Psoas muscle (tissue), 8 donors: ENCODE data around the gene MRPS22. TPM values are rescaled to one million over a fixed set of nuclear protein-coding genes. Genes with fewer than 3 reads are reported as not detected.

Source experiments
- ATAC-seq, 4 donors: fragments of 200-7000 bp; cut with Tn5 transposase; one replicate each; pipeline ENCODE4 v1.9.1; 2020; ENCODE audit warnings: moderate library complexity in 3 of 4, mild to moderate bottlenecking in 2 of 4
- DNase-seq, 2 donors: peaks; one replicate each; pipeline ENCODE4 v3.0.0-alpha.2; 2020
- H3K27ac ChIP-seq: fragments of 200-600 bp; one replicate; pipeline ENCODE4 v1.8.0; 2022
- H3K27me3 ChIP-seq, 3 donors: fragments of 200-600 bp in 1 of 3; one replicate each; pipeline versions ENCODE4 v1.6.1 to v1.8.0; 2013 to 2022; ENCODE audit warnings: low read length in 2 of 3, mild to moderate bottlenecking in 2 of 3, moderate library complexity in 1 of 3; ENCODE audit not compliant: insufficient read depth in 3 of 3
- H3K36me3 ChIP-seq, 2 donors: fragments of 200-600 bp in 1 of 2; one replicate each; pipeline versions ENCODE4 v1.6.1 to v1.8.0; 2013 to 2022; ENCODE audit warnings: low read depth in 1 of 2, mild to moderate bottlenecking in 1 of 2, moderate library complexity in 1 of 2; ENCODE audit not compliant: insufficient read depth in 1 of 2
- H3K4me1 ChIP-seq: fragments of 200-600 bp; one replicate; pipeline ENCODE4 v1.8.0; 2022
- H3K4me3 ChIP-seq: fragments of 200-600 bp; one replicate; pipeline ENCODE4 v1.8.0; 2022; ENCODE audit warnings: mild to moderate bottlenecking
- H3K9me3 ChIP-seq: fragments of 200-600 bp; one replicate; pipeline ENCODE4 v1.8.0; 2022
- WGBS, 3 donors: extraction: QIAGEN DNeasy Blood & Tissue Kit; methylation state at CpG; one replicate each; pipeline versions ENCODE4 v1.1.6 to v1.1.7; 2013; 5-methylcytosine and 5-hydroxymethylcytosine counted together
- intact Hi-C, 2 donors: fragments of 100-400 bp; cut with DNase I; formaldehyde crosslinking; loops; one replicate each; pipeline versions ENCODE4 v1.11.0 to v1.14.2; 2022
- polyA plus RNA-seq, 3 donors: library from polyadenylated mRNA; stranded (reverse); fragments of 200-250 nt; gene quantifications; one replicate each; pipeline ENCODE4 v1.2.3, GENCODE V29; 2013
- total RNA-seq, 4 donors: library from RNA; stranded (reverse); fragmentation: NEBNext Ultra II Directional in 2 of 4; extraction: Animal tissue kit (Norgen Biotek cat#: 25700) in 2 of 4; gene quantifications; one replicate each; pipeline versions ENCODE4 v1.2.1 to v1.2.4, GENCODE V29; 2021 to 2023
- TF ChIP-seq, protein P1 (sequence below): fragments of 200-600 bp; IDR thresholded peaks from one replicate; pipeline ENCODE4 v1.8.0; 2022; ENCODE audit warnings: antibody characterized with exemption
- donor health status: healthy with polysubstance abuse.
- donor health status: DM: no; HTN: no; CAD: no; lungs with moderate emphysema.
- donor health status: Bipolar disorder and iron deficiency.
- donor health status: healthy.
- donor health status: DM: yes; HTN: yes; CAD: no.
- donor health status: DM: no; HTN: no; CAD: no.
- donor health status: DM: no; HTN: no; CAD: no.
- donor health status: DM: yes; HTN: yes; CAD: no.

The MRPS22 gene
- total and polyA plus RNA-seq, 7 donors: 67.4 to 143 (median 97.9) TPM

DNA sequence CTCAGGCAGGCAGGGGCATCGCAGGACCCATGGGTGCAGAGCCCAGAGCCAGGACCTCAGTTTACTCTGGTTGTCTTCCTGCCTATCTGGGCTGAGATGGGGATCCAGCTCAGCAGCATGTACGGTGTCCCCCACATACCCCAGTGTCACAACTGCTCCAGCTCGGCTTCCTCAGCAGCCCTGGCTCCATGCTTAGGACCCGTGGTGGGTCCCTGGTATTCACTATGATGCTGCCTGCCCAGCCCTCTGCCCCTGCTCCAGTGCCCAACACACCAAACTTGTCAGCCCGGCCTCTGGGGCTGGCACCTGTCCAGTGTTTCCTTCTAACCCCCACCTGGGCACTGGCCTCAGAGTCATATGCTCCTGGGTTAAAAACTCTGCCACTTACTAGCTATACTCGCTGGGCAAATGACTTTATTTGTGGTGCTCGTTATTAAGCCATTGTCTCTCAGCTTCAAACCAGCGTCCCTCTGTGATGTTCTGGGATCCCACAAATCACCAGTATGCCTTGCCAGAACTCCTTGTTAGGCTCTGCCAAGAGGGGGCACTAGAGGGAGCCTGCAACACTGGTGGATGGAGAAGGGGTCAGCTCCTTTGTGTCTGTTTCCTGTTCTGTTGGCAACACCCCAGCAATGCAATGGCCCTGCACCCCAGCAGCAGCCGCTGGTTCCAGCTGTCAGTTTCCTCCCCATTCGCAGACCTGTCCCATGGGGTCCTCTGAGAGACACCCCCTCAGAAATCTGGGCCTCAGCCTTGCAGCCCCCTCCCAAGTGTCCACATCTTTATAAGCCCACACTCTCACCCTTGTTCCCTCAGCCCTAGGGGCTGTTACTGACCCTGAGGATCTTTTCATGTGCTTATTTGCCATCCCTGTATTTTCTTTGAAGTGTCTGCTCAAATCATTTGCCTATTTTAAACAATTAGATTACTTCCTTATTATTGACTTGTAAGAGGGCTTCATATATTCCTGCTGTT lies 24.1 kb upstream of the MRPS22 start:
- Histone ChIP-seq H3K4me1 (no peaks in the 10 kb centered on the region), H3K9me3 (no peaks in the 10 kb centered on the region), H3K36me3 (no peaks in the 10 kb centered on the region), H3K27me3 (no peaks in the 10 kb centered on the region), H3K27ac (no peak overlapping the region), H3K4me3 (no peak overlapping the region)
- ATAC-seq (no peak), DNase-seq (no peak)
- TF ChIP-seq, protein P1, sequence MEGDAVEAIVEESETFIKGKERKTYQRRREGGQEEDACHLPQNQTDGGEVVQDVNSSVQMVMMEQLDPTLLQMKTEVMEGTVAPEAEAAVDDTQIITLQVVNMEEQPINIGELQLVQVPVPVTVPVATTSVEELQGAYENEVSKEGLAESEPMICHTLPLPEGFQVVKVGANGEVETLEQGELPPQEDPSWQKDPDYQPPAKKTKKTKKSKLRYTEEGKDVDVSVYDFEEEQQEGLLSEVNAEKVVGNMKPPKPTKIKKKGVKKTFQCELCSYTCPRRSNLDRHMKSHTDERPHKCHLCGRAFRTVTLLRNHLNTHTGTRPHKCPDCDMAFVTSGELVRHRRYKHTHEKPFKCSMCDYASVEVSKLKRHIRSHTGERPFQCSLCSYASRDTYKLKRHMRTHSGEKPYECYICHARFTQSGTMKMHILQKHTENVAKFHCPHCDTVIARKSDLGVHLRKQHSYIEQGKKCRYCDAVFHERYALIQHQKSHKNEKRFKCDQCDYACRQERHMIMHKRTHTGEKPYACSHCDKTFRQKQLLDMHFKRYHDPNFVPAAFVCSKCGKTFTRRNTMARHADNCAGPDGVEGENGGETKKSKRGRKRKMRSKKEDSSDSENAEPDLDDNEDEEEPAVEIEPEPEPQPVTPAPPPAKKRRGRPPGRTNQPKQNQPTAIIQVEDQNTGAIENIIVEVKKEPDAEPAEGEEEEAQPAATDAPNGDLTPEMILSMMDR: no peak
- intact Hi-C loops: no loop called here
- WGBS, 3 donors: 56 to 63% (median 63%) methylated on average over 10 of the region's 10 CpGs

DNA sequence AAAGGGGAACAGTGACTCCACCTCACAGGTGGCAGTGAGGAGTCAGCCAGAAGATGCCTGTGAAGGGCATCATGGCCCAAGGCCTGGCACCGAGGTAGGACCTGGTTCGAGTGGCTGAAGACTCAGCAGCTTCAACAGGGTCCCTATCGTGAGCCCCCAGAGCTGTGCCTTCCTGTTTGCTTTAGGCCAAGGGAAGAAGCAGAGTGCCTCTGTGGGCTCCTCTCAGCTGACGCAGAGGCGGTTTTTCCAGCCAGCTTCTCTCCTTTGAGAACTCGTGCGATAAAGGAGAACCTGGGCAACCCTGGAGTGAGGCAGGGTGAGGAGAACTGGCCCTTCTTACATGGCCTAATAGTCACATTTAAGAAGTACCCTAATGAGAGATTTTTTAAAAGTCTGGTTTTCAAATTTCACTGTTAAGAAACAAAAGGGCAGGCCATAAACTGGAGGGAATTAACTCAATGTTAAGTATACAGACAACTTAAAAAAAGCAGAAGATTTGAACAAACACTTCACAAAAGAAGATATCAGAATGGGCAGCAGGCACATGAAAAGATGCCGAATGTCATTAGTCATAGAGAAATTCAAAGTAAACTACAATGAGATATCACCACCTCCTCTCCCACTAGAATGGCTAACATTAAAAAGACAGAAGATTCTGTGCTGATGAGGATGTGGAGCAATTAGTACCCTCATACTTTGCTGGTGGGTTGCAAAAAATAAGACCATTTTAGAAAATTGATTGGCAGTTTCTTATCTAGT lies 23.1 kb upstream of the MRPS22 start:
- DNase-seq: no peak
- 78 to 83% (median 81%) methylated on average over 8 of the region's 8 CpGs for WGBS, 3 donors

DNA sequence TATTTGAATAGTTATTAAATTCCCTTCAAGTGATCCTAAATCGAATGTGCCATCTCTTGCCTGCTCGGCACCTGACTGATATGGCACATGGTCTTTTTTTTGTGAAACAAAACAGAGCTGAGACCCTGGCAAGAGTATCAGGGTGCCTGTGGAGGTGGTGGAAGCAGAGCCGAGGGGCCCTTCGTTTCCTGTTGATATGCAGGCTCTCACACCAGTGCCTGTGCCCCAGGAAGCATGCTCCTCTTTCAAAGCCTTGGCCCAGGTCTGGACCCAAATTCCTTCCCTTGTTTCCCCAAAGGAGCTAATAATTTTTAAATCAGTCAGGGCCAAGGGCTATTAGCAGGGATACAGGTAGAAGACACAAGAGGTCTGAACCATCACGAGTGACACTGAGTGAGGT lies 21.5 kb upstream of the MRPS22 start:
- WGBS, 3 donors: 70 to 77% (median 71%) methylated on average over 5 of the region's 5 CpGs

More for the DNA sequence above, 23.1 kb upstream of the MRPS22 start:
- intact Hi-C loops: no loop called here
- TF ChIP-seq, protein P1: no peak
- no peak for ATAC-seq
- Histone ChIP-seq H3K27ac (no peak overlapping the region), H3K27me3 (no peaks in the 10 kb centered on the region), H3K4me3 (no peak overlapping the region), H3K9me3 (no peaks in the 10 kb centered on the region), H3K36me3 (no peaks in the 10 kb centered on the region), H3K4me1 (no peaks in the 10 kb centered on the region)

DNA sequence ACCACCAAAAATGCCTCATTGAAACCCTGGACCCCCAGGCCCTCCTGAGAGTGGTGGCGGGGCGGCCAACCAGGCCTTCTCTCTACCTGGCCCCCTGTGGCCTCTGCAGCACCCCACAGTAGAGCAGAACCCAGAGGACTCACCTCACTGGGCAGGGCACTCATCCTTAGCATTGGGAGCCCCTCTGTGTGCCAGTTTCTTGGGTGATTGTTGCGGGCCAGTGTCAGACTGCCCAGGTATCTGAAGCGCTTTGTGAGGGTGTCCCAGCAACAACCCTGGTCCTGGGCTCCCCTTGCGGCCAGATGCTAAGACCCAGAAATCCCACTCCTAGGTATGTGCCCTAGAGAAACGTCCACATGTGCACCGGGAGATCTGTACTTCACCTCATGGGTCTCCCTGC lies 20.7 kb upstream of the MRPS22 start:
- intact Hi-C loops: no loop called here
- no peaks in the 10 kb centered on the region for H3K36me3 ChIP-seq
- no peaks in the 10 kb centered on the region for H3K4me1 ChIP-seq
- no peaks in the 10 kb centered on the region for H3K27me3 ChIP-seq
- WGBS, 3 donors: 77 to 93% (median 91%) methylated on average over 7 of the region's 7 CpGs
- TF ChIP-seq, protein P1: no peak
- H3K4me3 ChIP-seq: no peak overlapping the region
- DNase-seq (no peak), ATAC-seq (no peak)
- H3K9me3 ChIP-seq: no peaks in the 10 kb centered on the region
- H3K27ac ChIP-seq: no peak overlapping the region

More for the DNA sequence above, 21.5 kb upstream of the MRPS22 start:
- Histone ChIP-seq H3K9me3 (no peaks in the 10 kb centered on the region), H3K4me3 (no peak overlapping the region), H3K27me3 (no peaks in the 10 kb centered on the region), H3K4me1 (no peaks in the 10 kb centered on the region), H3K36me3 (no peaks in the 10 kb centered on the region), H3K27ac (no peak overlapping the region)
- intact Hi-C loops: no loop called here
- TF ChIP-seq, protein P1: no peak
- DNase-seq: no peak
- no peak for ATAC-seq
